ENCODE measurements around the gene ZNF366.

The ZNF366 gene

GRCh38 chr5:72543365-72543764 lies 36.2 kb upstream of the ZNF366 start:
- TF ChIP-seq, protein P1, sequence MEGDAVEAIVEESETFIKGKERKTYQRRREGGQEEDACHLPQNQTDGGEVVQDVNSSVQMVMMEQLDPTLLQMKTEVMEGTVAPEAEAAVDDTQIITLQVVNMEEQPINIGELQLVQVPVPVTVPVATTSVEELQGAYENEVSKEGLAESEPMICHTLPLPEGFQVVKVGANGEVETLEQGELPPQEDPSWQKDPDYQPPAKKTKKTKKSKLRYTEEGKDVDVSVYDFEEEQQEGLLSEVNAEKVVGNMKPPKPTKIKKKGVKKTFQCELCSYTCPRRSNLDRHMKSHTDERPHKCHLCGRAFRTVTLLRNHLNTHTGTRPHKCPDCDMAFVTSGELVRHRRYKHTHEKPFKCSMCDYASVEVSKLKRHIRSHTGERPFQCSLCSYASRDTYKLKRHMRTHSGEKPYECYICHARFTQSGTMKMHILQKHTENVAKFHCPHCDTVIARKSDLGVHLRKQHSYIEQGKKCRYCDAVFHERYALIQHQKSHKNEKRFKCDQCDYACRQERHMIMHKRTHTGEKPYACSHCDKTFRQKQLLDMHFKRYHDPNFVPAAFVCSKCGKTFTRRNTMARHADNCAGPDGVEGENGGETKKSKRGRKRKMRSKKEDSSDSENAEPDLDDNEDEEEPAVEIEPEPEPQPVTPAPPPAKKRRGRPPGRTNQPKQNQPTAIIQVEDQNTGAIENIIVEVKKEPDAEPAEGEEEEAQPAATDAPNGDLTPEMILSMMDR (IDR thresholded peaks at IDR 0.05; ENCODE audit: extremely low read depth, missing control alignments), result no peak
- DNase-seq (ENCODE audit: low spot score), result no peak

GRCh38 chr5:72542695-72543094 lies 35.5 kb upstream of the ZNF366 start:
- DNase-seq (ENCODE audit: low spot score), result no peak
- TF ChIP-seq, protein P1 (IDR thresholded peaks at IDR 0.05; ENCODE audit: extremely low read depth, missing control alignments), result no peak

GRCh38 chr5:72541501-72542225 lies 34.5 kb upstream of the ZNF366 start:
- DNase-seq (ENCODE audit: low spot score), result no peak
- TF ChIP-seq, protein P1 (IDR thresholded peaks at IDR 0.05; ENCODE audit: extremely low read depth, missing control alignments), result no peak

DNA sequence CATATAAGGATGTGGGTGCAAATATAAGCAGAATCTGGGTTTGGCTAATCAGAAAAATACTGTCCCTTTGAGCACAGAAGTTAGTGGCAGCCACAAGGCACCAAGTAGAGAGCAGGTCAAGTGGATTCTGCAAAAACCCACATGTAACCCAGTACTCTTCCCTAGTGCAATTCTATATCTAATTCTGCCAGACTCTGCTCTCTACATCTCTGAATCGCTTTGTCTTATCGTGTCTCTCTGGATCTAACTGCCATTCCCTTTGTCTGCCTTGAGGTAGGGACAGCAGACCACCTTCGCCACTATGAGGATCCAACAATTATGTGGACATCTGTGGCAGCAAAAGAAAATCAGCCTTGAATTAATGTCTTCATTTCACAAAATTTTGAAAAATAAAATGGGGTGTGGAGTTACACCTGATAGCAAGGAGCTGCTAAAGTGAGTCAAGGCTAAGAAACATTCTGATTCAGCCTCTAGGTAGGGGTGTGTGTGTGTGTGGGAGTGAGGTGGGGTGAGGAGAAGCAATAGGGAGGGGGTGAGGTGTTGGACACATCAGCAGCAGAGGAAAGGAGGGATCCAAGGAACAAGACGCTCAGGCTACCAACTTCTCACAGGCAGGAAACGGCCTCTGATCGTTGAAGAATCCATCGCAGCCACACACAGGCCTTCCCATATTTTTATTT lies 33.7 kb upstream of the ZNF366 start:
- TF ChIP-seq, protein P1 (IDR thresholded peaks at IDR 0.05; ENCODE audit: extremely low read depth, missing control alignments), result no peak
- no peak for DNase-seq (ENCODE audit: low spot score)

- DNase-seq (ENCODE audit: low spot score), result no peak
- TF ChIP-seq, protein P1 (IDR thresholded peaks at IDR 0.05; ENCODE audit: extremely low read depth, missing control alignments), result no peak
These were observed 32.5 kb upstream of the ZNF366 start for GRCh38 chr5:72539726-72540125.

DNA sequence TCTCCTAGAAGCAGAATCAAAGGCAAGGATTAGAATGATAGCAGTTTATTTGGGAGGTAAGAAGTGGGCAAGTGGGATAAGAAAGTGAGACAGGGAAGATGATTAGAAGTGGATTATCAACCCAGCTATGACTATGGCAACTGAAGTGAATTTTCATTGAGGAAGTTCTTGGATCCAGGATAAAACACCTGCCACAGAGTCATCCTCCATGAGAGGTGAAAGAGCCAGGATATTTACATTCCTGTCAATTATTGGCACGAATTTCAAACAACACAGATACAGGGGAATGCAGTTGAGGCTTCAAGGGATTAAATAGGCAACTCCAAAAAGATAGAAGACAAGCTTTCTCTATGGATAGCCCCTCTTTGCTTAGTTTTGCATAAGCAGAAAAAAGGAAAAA lies 31.8 kb upstream of the ZNF366 start:
- TF ChIP-seq, protein P1 (IDR thresholded peaks at IDR 0.05; ENCODE audit: extremely low read depth, missing control alignments), result no peak
- no peak for DNase-seq (ENCODE audit: low spot score)

DNA sequence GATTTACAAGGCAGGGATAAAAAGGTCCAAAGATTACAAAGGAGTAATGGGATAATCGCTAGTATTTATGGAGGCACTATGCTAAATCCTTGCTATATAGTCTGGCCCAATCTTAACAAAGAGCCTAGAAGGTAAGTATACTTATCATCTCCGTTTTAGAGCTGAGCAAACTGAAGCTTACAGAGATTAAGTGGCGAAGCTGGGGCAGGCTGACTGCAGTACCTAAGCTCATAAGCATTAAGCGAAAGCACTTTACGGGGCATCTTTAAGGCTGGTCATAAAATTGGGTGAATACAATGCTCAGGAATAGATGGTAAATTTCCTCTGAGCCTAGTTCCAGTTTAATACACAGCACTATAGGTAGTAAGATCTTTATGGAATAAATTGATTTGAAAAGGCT lies 30.0 kb upstream of the ZNF366 start:
- TF ChIP-seq, protein P1 (IDR thresholded peaks at IDR 0.05; ENCODE audit: extremely low read depth, missing control alignments), result no peak
- DNase-seq (ENCODE audit: low spot score), result no peak
